ENCODE results near the gene ACVRL1.

ACVRL1 gene

DNA sequence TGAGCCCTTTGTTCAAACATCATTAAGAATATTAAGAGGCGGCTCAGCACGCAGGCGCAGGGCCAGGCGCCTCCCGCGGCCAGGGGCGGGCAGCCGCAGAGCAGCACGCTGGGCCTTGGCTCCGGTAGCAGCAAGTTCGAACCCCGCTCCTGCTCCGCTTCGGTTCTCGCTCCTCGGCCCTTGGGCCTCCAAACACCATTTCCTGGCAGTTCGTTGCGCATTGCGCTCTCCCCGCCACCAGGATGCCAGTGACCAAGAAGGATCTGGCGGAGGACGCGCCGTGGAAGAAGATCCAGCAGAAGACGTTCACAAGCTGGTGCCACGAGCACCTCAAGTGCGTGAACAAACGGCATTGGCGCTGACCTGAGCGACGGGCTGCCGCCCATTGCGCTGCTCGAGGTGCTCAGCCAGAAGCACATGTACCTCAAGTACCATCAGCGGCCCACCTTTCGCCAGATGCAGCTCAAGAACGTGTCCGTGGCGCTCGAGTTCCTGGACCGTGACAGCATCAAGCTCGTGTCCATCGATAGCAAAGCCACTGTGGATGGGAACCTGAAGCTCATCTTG is 6.9 kb upstream of the ACVRL1 start:
- H3K36me3 ChIP-seq (ENCODE audit: insufficient read depth, low read length) = no peaks in the 10 kb centered on the region
- H3K79me2 ChIP-seq (ENCODE audit: insufficient read depth, low read length) = no peaks in the 10 kb centered on the region
- no peaks in the 10 kb centered on the region; the same call in 1 of the 2 replicates for H3K27me3 ChIP-seq (ENCODE audit: insufficient read depth, low read length)
- H4K20me1 ChIP-seq (ENCODE audit: insufficient read depth, low read length) = no peaks in the 10 kb centered on the region
- H3K9me3 ChIP-seq (ENCODE audit: low read length) = no peaks in the 10 kb centered on the region
- H3K4me3 ChIP-seq (ENCODE audit: low read depth, low read length, poor library complexity, severe bottlenecking) = no peak overlapping the region
- no peaks in the 10 kb centered on the region for H3K9me2 ChIP-seq (ENCODE audit: low read depth, low read length)
- no peak overlapping the region for H3K4me2 ChIP-seq (ENCODE audit: low read length)
- no peak overlapping the region for H2AFZ ChIP-seq (ENCODE audit: low read length)
- no peak overlapping the region for H3K9ac ChIP-seq (ENCODE audit: low read length)
- no peaks in the 10 kb centered on the region for H3F3A ChIP-seq (ENCODE audit: insufficient read depth, low read length)
- no peak overlapping the region for H3K27ac ChIP-seq (ENCODE audit: low read depth, low read length, poor library complexity, severe bottlenecking)
- no peak for TF ChIP-seq EZH2 (IDR thresholded peaks at IDR 0.05; ENCODE audit: borderline replicate concordance, low read length)
- TF ChIP-seq, protein P1, sequence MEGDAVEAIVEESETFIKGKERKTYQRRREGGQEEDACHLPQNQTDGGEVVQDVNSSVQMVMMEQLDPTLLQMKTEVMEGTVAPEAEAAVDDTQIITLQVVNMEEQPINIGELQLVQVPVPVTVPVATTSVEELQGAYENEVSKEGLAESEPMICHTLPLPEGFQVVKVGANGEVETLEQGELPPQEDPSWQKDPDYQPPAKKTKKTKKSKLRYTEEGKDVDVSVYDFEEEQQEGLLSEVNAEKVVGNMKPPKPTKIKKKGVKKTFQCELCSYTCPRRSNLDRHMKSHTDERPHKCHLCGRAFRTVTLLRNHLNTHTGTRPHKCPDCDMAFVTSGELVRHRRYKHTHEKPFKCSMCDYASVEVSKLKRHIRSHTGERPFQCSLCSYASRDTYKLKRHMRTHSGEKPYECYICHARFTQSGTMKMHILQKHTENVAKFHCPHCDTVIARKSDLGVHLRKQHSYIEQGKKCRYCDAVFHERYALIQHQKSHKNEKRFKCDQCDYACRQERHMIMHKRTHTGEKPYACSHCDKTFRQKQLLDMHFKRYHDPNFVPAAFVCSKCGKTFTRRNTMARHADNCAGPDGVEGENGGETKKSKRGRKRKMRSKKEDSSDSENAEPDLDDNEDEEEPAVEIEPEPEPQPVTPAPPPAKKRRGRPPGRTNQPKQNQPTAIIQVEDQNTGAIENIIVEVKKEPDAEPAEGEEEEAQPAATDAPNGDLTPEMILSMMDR (IDR thresholded peaks at IDR 0.05; ENCODE audit: low read length) = no peak
- H3K4me1 ChIP-seq (ENCODE audit: insufficient read depth, low read length, severe bottlenecking) = no peaks in the 10 kb centered on the region

DNA sequence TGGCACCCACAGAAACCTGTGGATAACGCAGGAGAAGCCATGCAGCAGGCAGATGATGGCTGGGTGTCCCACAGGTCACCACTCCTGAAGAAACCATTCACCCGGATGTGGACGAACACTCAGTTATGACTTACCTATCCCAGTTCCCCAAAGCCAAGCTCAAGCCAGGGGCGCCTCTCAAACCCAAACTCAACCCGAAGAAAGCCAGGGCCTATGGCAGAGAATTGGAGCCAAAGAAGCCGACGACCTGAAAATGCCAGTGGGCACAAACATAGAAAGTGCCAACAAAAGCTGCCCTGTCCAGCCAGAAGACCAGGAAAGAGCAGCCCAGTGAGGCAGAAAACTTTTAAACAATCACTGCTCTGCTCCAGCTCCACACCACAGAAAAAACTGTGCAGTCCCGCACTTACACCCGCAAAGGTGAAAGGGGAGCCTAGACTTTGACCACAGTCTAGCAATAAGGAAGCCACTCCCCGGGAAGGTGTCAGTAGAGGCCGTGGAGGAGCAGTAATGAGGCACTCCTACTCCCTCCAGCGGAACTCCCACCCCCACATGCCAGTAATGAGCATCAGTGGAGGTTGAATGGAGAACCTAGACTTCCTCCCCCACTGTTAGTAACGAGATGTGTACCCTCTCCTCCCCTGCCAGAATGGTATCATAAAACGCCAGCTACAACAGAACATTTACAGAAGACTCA is 6.0 kb upstream of the ACVRL1 start:
- no peaks in the 10 kb centered on the region for H3K36me3 ChIP-seq (ENCODE audit: insufficient read depth, low read length)
- H3K9me2 ChIP-seq (ENCODE audit: low read depth, low read length) = no peaks in the 10 kb centered on the region
- H3K4me3 ChIP-seq (ENCODE audit: low read depth, low read length, poor library complexity, severe bottlenecking) = no peak overlapping the region
- H3K9ac ChIP-seq (ENCODE audit: low read length) = no peak overlapping the region
- TF ChIP-seq, protein P1 (IDR thresholded peaks at IDR 0.05; ENCODE audit: low read length) = no peak
- no peaks in the 10 kb centered on the region for H3K9me3 ChIP-seq (ENCODE audit: low read length)
- H3K4me2 ChIP-seq (ENCODE audit: low read length) = no peak overlapping the region
- no peaks in the 10 kb centered on the region for H4K20me1 ChIP-seq (ENCODE audit: insufficient read depth, low read length)
- H3F3A ChIP-seq (ENCODE audit: insufficient read depth, low read length) = no peaks in the 10 kb centered on the region
- H3K27ac ChIP-seq (ENCODE audit: low read depth, low read length, poor library complexity, severe bottlenecking) = no peak overlapping the region
- H3K27me3 ChIP-seq (ENCODE audit: insufficient read depth, low read length) = no peaks in the 10 kb centered on the region; the same call in 1 of the 2 replicates
- H3K79me2 ChIP-seq (ENCODE audit: insufficient read depth, low read length) = no peaks in the 10 kb centered on the region
- no peak overlapping the region for H2AFZ ChIP-seq (ENCODE audit: low read length)
- no peaks in the 10 kb centered on the region for H3K4me1 ChIP-seq (ENCODE audit: insufficient read depth, low read length, severe bottlenecking)

DNA sequence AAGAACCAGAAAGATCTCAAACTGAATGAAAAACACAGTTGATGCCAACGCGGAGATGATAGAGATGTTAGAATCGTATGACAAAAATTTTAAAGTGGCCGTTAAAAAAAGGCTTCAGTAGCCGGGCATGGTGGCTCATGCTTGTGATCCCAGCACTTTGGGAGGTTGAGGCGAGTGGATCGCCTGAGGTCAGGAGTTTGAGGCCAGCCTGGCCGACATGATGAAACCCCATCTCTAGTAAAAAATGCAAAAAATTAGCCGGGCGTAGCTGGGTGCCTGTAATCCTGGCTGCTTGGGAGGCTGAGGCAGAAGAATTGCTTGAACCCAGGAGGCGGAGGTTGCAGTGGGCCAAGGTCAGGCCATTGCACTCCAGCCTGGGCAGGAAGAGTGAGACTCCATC is 5.4 kb upstream of the ACVRL1 start:
- Histone ChIP-seq H4K20me1 (ENCODE audit: insufficient read depth, low read length) (no peaks in the 10 kb centered on the region), H3K4me1 (ENCODE audit: insufficient read depth, low read length, severe bottlenecking) (no peaks in the 10 kb centered on the region), H3K9ac (ENCODE audit: low read length) (no peak overlapping the region), H3K4me2 (ENCODE audit: low read length) (no peak overlapping the region), H3K27me3 (ENCODE audit: insufficient read depth, low read length) (no peaks in the 10 kb centered on the region; the same call in 1 of the 2 replicates), H3K79me2 (ENCODE audit: insufficient read depth, low read length) (no peaks in the 10 kb centered on the region), H3K9me2 (ENCODE audit: low read depth, low read length) (no peaks in the 10 kb centered on the region), H3F3A (ENCODE audit: insufficient read depth, low read length) (no peaks in the 10 kb centered on the region), H3K9me3 (ENCODE audit: low read length) (no peaks in the 10 kb centered on the region), H2AFZ (ENCODE audit: low read length) (no peak overlapping the region), H3K4me3 (ENCODE audit: low read depth, low read length, poor library complexity, severe bottlenecking) (no peak overlapping the region), H3K27ac (ENCODE audit: low read depth, low read length, poor library complexity, severe bottlenecking) (no peak overlapping the region), H3K36me3 (ENCODE audit: insufficient read depth, low read length) (no peaks in the 10 kb centered on the region)
- no peak for TF ChIP-seq EZH2 (IDR thresholded peaks at IDR 0.05; ENCODE audit: borderline replicate concordance, low read length)
- TF ChIP-seq, protein P1 (IDR thresholded peaks at IDR 0.05; ENCODE audit: low read length) = no peak

Measured in OCI-LY1 (cell line).